SJCRH30 (cell line): ENCODE results near the gene DIPK1C. TPM values are rescaled to one million over a fixed set of nuclear protein-coding genes. Genes with fewer than 3 reads are reported as not detected.

ENCODE experiments used
- DNase-seq, 2 experiments: peaks; one replicate each; pipeline ENCODE4 v3.0.0-alpha.2; 2015 to 2020
- H3K27ac ChIP-seq: fragments of 250-450 bp; sonication (Bioruptor Pico); 2 replicates; pipeline ENCODE4 v1.5.1; 2020; ENCODE audit warnings: mild to moderate bottlenecking, moderate library complexity
- H3K27me3 ChIP-seq: fragments of 250-450 bp; sonication (Bioruptor Pico); 2 replicates; pipeline ENCODE4 v1.5.1; 2020; ENCODE audit warnings: mild to moderate bottlenecking, moderate library complexity
- H3K36me3 ChIP-seq: fragments of 250-450 bp; sonication (Bioruptor Pico); 2 replicates; pipeline ENCODE4 v1.5.1; 2020; ENCODE audit warnings: mild to moderate bottlenecking, moderate library complexity
- H3K4me1 ChIP-seq: fragments of 250-450 bp; sonication (Bioruptor Pico); 2 replicates; pipeline ENCODE4 v1.5.1; 2020; ENCODE audit warnings: mild to moderate bottlenecking, moderate library complexity
- H3K4me3 ChIP-seq: fragments of 250-450 bp; sonication (Bioruptor Pico); 2 replicates; pipeline ENCODE4 v1.5.1; 2020; ENCODE audit warnings: mild to moderate bottlenecking, moderate library complexity
- H3K9me3 ChIP-seq: fragments of 250-450 bp; sonication (Bioruptor Pico); replicated peaks from 2 replicates; pipeline ENCODE4 v1.5.1; 2020; ENCODE audit warnings: mild to moderate bottlenecking, moderate library complexity
- total RNA-seq: library from RNA; depleted of rRNA; stranded (reverse); fragments of >200 nt; shearing (Covaris generic); gene quantifications from 2 replicates; pipeline ENCODE4 v1.2.3, GENCODE V29; 2014

Gene DIPK1C
- total RNA-seq, 1 experiment from 2014 or later, result not detected

GRCh38 chr18:74402806-74403433 is 54.2 kb downstream of the DIPK1C start:
- Histone ChIP-seq H3K4me1 (no peaks in the 10 kb centered on the region), H3K4me3 (no peak overlapping the region), H3K27ac (no peak overlapping the region), H3K27me3 (no peaks in the 10 kb centered on the region), H3K36me3 (no peaks in the 10 kb centered on the region), H3K9me3 (no peaks in the 10 kb centered on the region)
- DNase-seq, result no peak

- Histone ChIP-seq H3K9me3 (no peaks in the 10 kb centered on the region), H3K27me3 (no peaks in the 10 kb centered on the region), H3K4me3 (no peak overlapping the region), H3K36me3 (no peaks in the 10 kb centered on the region), H3K4me1 (no peaks in the 10 kb centered on the region), H3K27ac (no peak overlapping the region)
- no peak for DNase-seq
These were observed 56.3 kb downstream of the DIPK1C start for GRCh38 chr18:74400813-74401212.

- no peak for DNase-seq
- H3K4me3 ChIP-seq, result no peak overlapping the region
- H3K36me3 ChIP-seq, result no peaks in the 10 kb centered on the region
- H3K27ac ChIP-seq, result no peak overlapping the region
- no peaks in the 10 kb centered on the region for H3K4me1 ChIP-seq
- no peaks in the 10 kb centered on the region for H3K27me3 ChIP-seq
- H3K9me3 ChIP-seq, result no peaks in the 10 kb centered on the region
These were observed 57.8 kb downstream of the DIPK1C start for GRCh38 chr18:74399091-74399887.

GRCh38 chr18:74397572-74397971 is 59.5 kb downstream of the DIPK1C start:
- no peaks in the 10 kb centered on the region for H3K27me3 ChIP-seq
- no peak overlapping the region for H3K27ac ChIP-seq
- DNase-seq, result no peak

GRCh38 chr18:74396171-74397169 is 60.6 kb downstream of the DIPK1C start:
- no peak for DNase-seq
- H3K27ac ChIP-seq, result no peak overlapping the region

More at GRCh38 chr18:74397572-74397971, 59.5 kb downstream of the DIPK1C start:
- no peak overlapping the region for H3K4me3 ChIP-seq
- no peaks in the 10 kb centered on the region for H3K36me3 ChIP-seq
- no peaks in the 10 kb centered on the region for H3K9me3 ChIP-seq
- H3K4me1 ChIP-seq, result no peaks in the 10 kb centered on the region

GRCh38 chr18:74395648-74396154 is 61.4 kb downstream of the DIPK1C start:
- no peak overlapping the region for H3K27ac ChIP-seq
- no peaks in the 10 kb centered on the region for H3K4me1 ChIP-seq
- no peak for DNase-seq
- H3K4me3 ChIP-seq, result no peak overlapping the region
- no peaks in the 10 kb centered on the region for H3K36me3 ChIP-seq
- no peaks in the 10 kb centered on the region for H3K27me3 ChIP-seq
- H3K9me3 ChIP-seq, result no peaks in the 10 kb centered on the region

More at GRCh38 chr18:74396171-74397169, 60.6 kb downstream of the DIPK1C start:
- no peaks in the 10 kb centered on the region for H3K36me3 ChIP-seq
- H3K9me3 ChIP-seq, result no peaks in the 10 kb centered on the region
- H3K27me3 ChIP-seq, result no peaks in the 10 kb centered on the region
- no peak overlapping the region for H3K4me3 ChIP-seq
- H3K4me1 ChIP-seq, result no peaks in the 10 kb centered on the region

GRCh38 chr18:74395006-74395405 is 62.1 kb downstream of the DIPK1C start:
- no peaks in the 10 kb centered on the region for H3K4me1 ChIP-seq
- no peak overlapping the region for H3K4me3 ChIP-seq
- no peaks in the 10 kb centered on the region for H3K9me3 ChIP-seq
- DNase-seq, result no peak
- H3K27me3 ChIP-seq, result no peaks in the 10 kb centered on the region
- no peaks in the 10 kb centered on the region for H3K36me3 ChIP-seq
- H3K27ac ChIP-seq, result no peak overlapping the region

- H3K27me3 ChIP-seq, result no peaks in the 10 kb centered on the region
- no peak overlapping the region for H3K4me3 ChIP-seq
- H3K36me3 ChIP-seq, result no peaks in the 10 kb centered on the region
- no peak overlapping the region for H3K27ac ChIP-seq
- DNase-seq, result no peak
- H3K9me3 ChIP-seq, result no peaks in the 10 kb centered on the region
- H3K4me1 ChIP-seq, result no peaks in the 10 kb centered on the region
These were observed 64.8 kb downstream of the DIPK1C start for GRCh38 chr18:74392323-74392722.

- Histone ChIP-seq H3K4me3 (no peak overlapping the region), H3K27me3 (no peaks in the 10 kb centered on the region), H3K27ac (no peak overlapping the region), H3K9me3 (no peaks in the 10 kb centered on the region), H3K4me1 (no peaks in the 10 kb centered on the region), H3K36me3 (no peaks in the 10 kb centered on the region)
- no peak for DNase-seq
These were observed 66.2 kb downstream of the DIPK1C start for GRCh38 chr18:74390900-74391299.

GRCh38 chr18:74389991-74390390 is 67.1 kb downstream of the DIPK1C start:
- no peak for DNase-seq
- Histone ChIP-seq H3K4me3 (no peak overlapping the region), H3K36me3 (no peaks in the 10 kb centered on the region), H3K4me1 (no peaks in the 10 kb centered on the region), H3K27ac (no peak overlapping the region), H3K27me3 (no peaks in the 10 kb centered on the region), H3K9me3 (no peaks in the 10 kb centered on the region)

GRCh38 chr18:74389171-74389927 is 67.8 kb downstream of the DIPK1C start:
- Histone ChIP-seq H3K27me3 (no peaks in the 10 kb centered on the region), H3K4me1 (no peaks in the 10 kb centered on the region), H3K4me3 (no peak overlapping the region), H3K27ac (no peak overlapping the region), H3K36me3 (no peaks in the 10 kb centered on the region), H3K9me3 (no peaks in the 10 kb centered on the region)
- DNase-seq, result no peak

- Histone ChIP-seq H3K4me3 (no peak overlapping the region), H3K36me3 (no peaks in the 10 kb centered on the region), H3K9me3 (no peaks in the 10 kb centered on the region), H3K27me3 (no peaks in the 10 kb centered on the region), H3K27ac (no peak overlapping the region), H3K4me1 (no peaks in the 10 kb centered on the region)
- DNase-seq, result no peak
These were observed 68.9 kb downstream of the DIPK1C start for GRCh38 chr18:74388227-74388626.

- Histone ChIP-seq H3K27me3 (no peaks in the 10 kb centered on the region), H3K27ac (no peak overlapping the region), H3K4me1 (no peaks in the 10 kb centered on the region), H3K9me3 (no peaks in the 10 kb centered on the region), H3K4me3 (no peak overlapping the region), H3K36me3 (no peaks in the 10 kb centered on the region)
- no peak for DNase-seq
These were observed 69.7 kb downstream of the DIPK1C start for GRCh38 chr18:74387383-74387782.
